ENCODE results near the gene ART5.
"Not testable (repeated sequence)": the region's sequence is repeated elsewhere in the genome, so short reads cannot be mapped to it uniquely, and the experiment has no call there.

ART5 gene

GRCh38 chr11:3616721-3617460 lies 24.9 kb downstream of the ART5 start:
- DNase-seq: no peak

GRCh38 chr11:3615998-3616397 lies 25.8 kb downstream of the ART5 start:
- no peak for DNase-seq

- peak; percentile 97 for DNase-seq
These were observed 27.0 kb downstream of the ART5 start for GRCh38 chr11:3614742-3615171.

- DNase-seq: peak; percentile 71
These were observed 27.6 kb downstream of the ART5 start for GRCh38 chr11:3613998-3614741.

GRCh38 chr11:3611976-3612678 lies 29.7 kb downstream of the ART5 start:
- DNase-seq: no peak

GRCh38 chr11:3610846-3611245 lies 30.9 kb downstream of the ART5 start:
- no peak for DNase-seq

GRCh38 chr11:3609416-3610265 lies 32.2 kb downstream of the ART5 start:
- DNase-seq: peak; percentile 82

- DNase-seq: no peak
These were observed 36.0 kb downstream of the ART5 start for GRCh38 chr11:3605771-3606203.

- no peak for DNase-seq
These were observed 36.5 kb downstream of the ART5 start for GRCh38 chr11:3605283-3605662.

- DNase-seq: no peak
These were observed 37.6 kb downstream of the ART5 start for GRCh38 chr11:3604167-3604566.

GRCh38 chr11:3600201-3600600 lies 41.6 kb downstream of the ART5 start:
- not testable (repeated sequence) for DNase-seq

- not testable (repeated sequence) for DNase-seq
These were observed 44.0 kb downstream of the ART5 start for GRCh38 chr11:3597743-3598142.

- not testable (repeated sequence) for DNase-seq
These were observed 50.5 kb downstream of the ART5 start for GRCh38 chr11:3591326-3591725.

GRCh38 chr11:3590193-3590592 lies 51.6 kb downstream of the ART5 start:
- DNase-seq: not testable (repeated sequence)

GRCh38 chr11:3588776-3589175 lies 53.0 kb downstream of the ART5 start:
- DNase-seq: not testable (repeated sequence)
